B cell (primary cell): ENCODE data around the gene ACTR5. TPM values are rescaled to one million over a fixed set of nuclear protein-coding genes. Genes with fewer than 3 reads are reported as not detected.

Experiments
- ATAC-seq: fragments of 200-7000 bp; cut with Tn5 transposase; one replicate; pipeline ENCODE4 v1.10.0; 2021; ENCODE audit warnings: low read depth, mild to moderate bottlenecking, moderate number of reproducible peaks, moderate library complexity
- CTCF ChIA-PET: fragments of 350-600 bp; sonication (Branson Sonifier 250); formaldehyde crosslinking; loops from one replicate; lab custom pipeline; 2021; ENCODE audit warnings: antibody characterized with exemption, inconsistent platforms; lab: Charles Lee
- POLR2A ChIA-PET: fragments of 350-600 bp; sonication (Branson Sonifier 250); formaldehyde crosslinking; loops from one replicate; lab custom pipeline; 2021; ENCODE audit warnings: antibody characterized with exemption; lab: Charles Lee
- DNase-seq: peaks from one replicate; pipeline ENCODE4 v3.0.0; 2013
- H2AFZ ChIP-seq: 2 replicates; pipeline ENCODE4 v1.6.1; 2012; ENCODE audit warnings: mild to moderate bottlenecking, low read depth, low read length; ENCODE audit not compliant: insufficient read depth, poor library complexity, severe bottlenecking
- H3K27ac ChIP-seq, 2 donors: 1 replicate in 1 of 2; 2 replicates in 1 of 2; pipeline ENCODE4 v1.5.1; 2012 to 2013; ENCODE audit warnings: low read length in 2 of 2, mild to moderate bottlenecking in 2 of 2, moderate library complexity in 1 of 2
- H3K27me3 ChIP-seq, 4 experiments: fragments of 200-600 bp in 1 of 4; sonication (generic) in 1 of 4; replicated peaks in 1 of 4; 1 replicate in 2 of 4; 2 replicates in 2 of 4; pipeline versions ENCODE4 v1.6.1 to v1.7.0; 2013 to 2016; ENCODE audit warnings: low read length in 3 of 4, mild to moderate bottlenecking in 2 of 4, mixed read lengths in 1 of 4, moderate library complexity in 1 of 4; ENCODE audit not compliant: insufficient read depth in 4 of 4, control insufficient read depth in 3 of 4; ENCODE audit errors: control extremely low read depth in 1 of 4
- H3K36me3 ChIP-seq, 2 experiments: replicated peaks in 1 of 2; 1 replicate in 1 of 2; 2 replicates in 1 of 2; pipeline versions ENCODE4 v1.6.1 to v1.7.1; 2013; ENCODE audit warnings: low read length in 1 of 2; ENCODE audit not compliant: insufficient read depth in 2 of 2, control insufficient read depth in 1 of 2; ENCODE audit errors: control extremely low read depth in 1 of 2, extremely low read depth in 1 of 2
- H3K4me1 ChIP-seq, 2 donors: fragments of 200-600 bp in 1 of 2; sonication (generic) in 1 of 2; 1 replicate in 1 of 2; 2 replicates in 1 of 2; pipeline versions ENCODE4 v1.5.1 to v1.6.1; 2013 to 2017; ENCODE audit warnings: low read length in 2 of 2; ENCODE audit not compliant: control insufficient read depth in 2 of 2, insufficient read depth in 2 of 2
- H3K4me2 ChIP-seq: replicated peaks from 2 replicates; pipeline ENCODE3; 2012; ENCODE audit warnings: mild to moderate bottlenecking, low read depth, low read length; ENCODE audit not compliant: poor library complexity, severe bottlenecking
- H3K4me3 ChIP-seq, 5 experiments: fragments of 200-600 bp in 1 of 5; sonication (generic) in 1 of 5; 1 replicate in 3 of 5; 2 replicates in 2 of 5; pipeline versions ENCODE4 v1.5.1 to v1.7.0; 2011 to 2016; ENCODE audit warnings: low read length in 4 of 5, mild to moderate bottlenecking in 4 of 5, low read depth in 2 of 5, control low read depth in 1 of 5, moderate library complexity in 1 of 5; ENCODE audit not compliant: insufficient read depth in 1 of 5; ENCODE audit errors: control extremely low read depth in 1 of 5, extremely low read depth in 1 of 5
- H3K79me2 ChIP-seq: fragments of 200-600 bp; sonication (generic); one replicate; pipeline ENCODE4 v1.6.0; 2016; ENCODE audit warnings: low read length; ENCODE audit not compliant: control insufficient read depth, insufficient read depth
- H3K9ac ChIP-seq: fragments of 200-600 bp; sonication (generic); 2 replicates; pipeline ENCODE4 v1.6.1; 2017; ENCODE audit warnings: mild to moderate bottlenecking, low read length, moderate library complexity
- H3K9me3 ChIP-seq, 3 donors: one replicate each; pipeline versions ENCODE4 v1.6.1 to v1.7.1; 2013; ENCODE audit warnings: low read length in 2 of 3; ENCODE audit not compliant: control insufficient read depth in 2 of 3, insufficient read depth in 1 of 3; ENCODE audit errors: control extremely low read depth in 1 of 3
- H4K20me1 ChIP-seq: 2 replicates; pipeline ENCODE4 v1.6.0; 2012; ENCODE audit warnings: mild to moderate bottlenecking, low read length; ENCODE audit not compliant: insufficient read depth, control insufficient read depth, poor library complexity, severe bottlenecking
- H3K27ac Mint-ChIP-seq: one replicate; pipeline ENCODE4 v1.8.0; 2021; ENCODE audit warnings: mixed read lengths
- H3K27me3 Mint-ChIP-seq: one replicate; pipeline ENCODE4 v1.8.0; 2021; ENCODE audit warnings: mixed read lengths
- H3K4me1 Mint-ChIP-seq: one replicate; pipeline ENCODE4 v1.8.0; 2021; ENCODE audit warnings: mixed read lengths
- H3K4me3 Mint-ChIP-seq: one replicate; pipeline ENCODE4 v1.8.0; 2021; ENCODE audit warnings: mixed read lengths
- H3K9me3 Mint-ChIP-seq: one replicate; pipeline ENCODE4 v1.8.0; 2022; ENCODE audit warnings: mixed read lengths; ENCODE audit not compliant: insufficient read depth
- CTCF ChIP-seq: fragments of 200-600 bp; IDR thresholded peaks from one replicate; pipeline ENCODE4 v1.8.0; 2022; ENCODE audit warnings: antibody characterized with exemption, mild to moderate bottlenecking
- EZH2 ChIP-seq: IDR thresholded peaks from 2 replicates; pipeline ENCODE4 v1.6.1; 2012; ENCODE audit warnings: borderline replicate concordance, low read depth, mild to moderate bottlenecking, moderate library complexity, low read length; ENCODE audit not compliant: insufficient read depth, poor library complexity, severe bottlenecking
- WGBS: methylation state at CpG from one replicate; pipeline ENCODE4 v1.1.5; 2013; ENCODE audit warnings: missing lambda C conversion rate; ENCODE audit not compliant: insufficient coverage; 5-methylcytosine and 5-hydroxymethylcytosine counted together
- intact Hi-C: fragments of 100-400 bp; cut with micrococcal nuclease; formaldehyde crosslinking; loops from one replicate; pipeline ENCODE4 v1.10.0; 2022
- polyA plus RNA-seq: library from polyadenylated mRNA; depleted of rRNA; stranded (reverse); fragments of >200 nt; gene quantifications from 2 replicates; pipeline ENCODE4 v1.2.3, GENCODE V29; 2012
- total RNA-seq, 2 donors: library from RNA; stranded (reverse); fragments of 120-200 nt in 1 of 2; gene quantifications; 1 replicate in 1 of 2; 2 replicates in 1 of 2; pipeline versions ENCODE4 v1.2.3 to v1.2.4, GENCODE V29; 2013 to 2022

The ACTR5 gene
- total and polyA plus RNA-seq, 2 donors (not counting 1 experiment from before 2014, with no cell fraction given) = 15.4 to 18.0 TPM

- intact Hi-C loops = loop anchor here (1.0 to 10.0 kb wide), 8 partner anchors 17 to 1055 kb away; partner anchors contain the start of genes CTNNBL1, DHX35, FAM83D and PPP1R16B
- peak overlapping the region; percentile 97 for H3K4me3 Mint-ChIP-seq
- Histone ChIP-seq H3K79me2 (peaks cover 30% of the 10 kb centered on the region), H3K9ac (peak overlapping the region; percentile 91), H3K27ac (peak overlapping the region; percentile 32 to 91), H3K4me2 (peak overlapping the region; percentile 86), H3K27me3 (peaks cover 0 to 6% (median 3%) of the 10 kb centered on the region in 4 experiments), H4K20me1 (peaks cover 8% of the 10 kb centered on the region), H3K4me1 (peaks cover 13 to 17% of the 10 kb centered on the region in 2 donors), H2AFZ (peak overlapping the region; percentile 98), H3K36me3 (peaks cover 0 to 9% of the 10 kb centered on the region in 2 experiments), H3K4me3 (peak overlapping the region; percentile 18 to 79 (median 52)), H3K9me3 (no peaks in the 10 kb centered on the region)
- no peak for ATAC-seq
- WGBS = 3% methylated on average over 32 of the region's 39 CpGs
- H3K27ac Mint-ChIP-seq = peak overlapping the region; percentile 99
- TF ChIP-seq EZH2 = no peak
- TF ChIP-seq CTCF = no peak
- ChIA-PET POLR2A (interaction anchor here (0.7 to 1.4 kb wide), 5 partner anchors 14 to 127 kb away, joined by 3 to 7 read pairs (median 3); partner anchors contain the start of gene PPP1R16B), CTCF (interaction anchor here (0.7 to 7.9 kb wide), 10 partner anchors 9 to 312 kb away, joined by 3 to 102 read pairs (median 3); partner anchors contain the start of genes DHX35, PPP1R16B and SNHG17)
- no peak for DNase-seq
- peaks cover 8% of the 10 kb centered on the region for H3K27me3 Mint-ChIP-seq
- H3K4me1 Mint-ChIP-seq = peaks cover 22% of the 10 kb centered on the region
- H3K9me3 Mint-ChIP-seq = no peaks in the 10 kb centered on the region
These were observed 664 bp upstream of the ACTR5 start for GRCh38 chr20:38747495-38748096.

- H3K27me3 ChIP-seq = peaks cover 0 to 3% (median under 1%) of the 10 kb centered on the region in 4 experiments
- peak overlapping the region; percentile 86 for H3K4me2 ChIP-seq
- ChIA-PET POLR2A (interaction anchor here (1.4 to 1.5 kb wide), 2 partner anchors 57 to 145 kb away, joined by 7 read pairs; partner anchors contain the start of gene PPP1R16B), CTCF (interaction anchor here (0.6 to 7.9 kb wide), 10 partner anchors 16 to 213 kb away, joined by 3 to 102 read pairs (median 4); partner anchors contain the start of genes DHX35 and PPP1R16B)
- DNase-seq = no peak
- H3K9me3 Mint-ChIP-seq = no peaks in the 10 kb centered on the region
- H3K4me1 ChIP-seq = peaks cover 13 to 17% of the 10 kb centered on the region in 2 donors
- H3K79me2 ChIP-seq = peaks cover 30% of the 10 kb centered on the region
- peaks cover 8% of the 10 kb centered on the region for H4K20me1 ChIP-seq
- H3K9ac ChIP-seq = peak overlapping the region; percentile 91
- WGBS = 0% methylated on average over 5 of the region's 10 CpGs
- H3K36me3 ChIP-seq = peaks cover 0 to 16% of the 10 kb centered on the region in 2 experiments
- TF ChIP-seq EZH2 = no peak
- TF ChIP-seq CTCF = no peak
- H3K27me3 Mint-ChIP-seq = peaks cover 1% of the 10 kb centered on the region
- intact Hi-C loops = loop anchor here (1.0 to 10.0 kb wide), 7 partner anchors 18 to 1057 kb away; partner anchors contain the start of genes CTNNBL1, DHX35, FAM83D and PPP1R16B
- H3K4me3 Mint-ChIP-seq = peak overlapping the region; percentile 93
- H3K4me1 Mint-ChIP-seq = peaks cover 22% of the 10 kb centered on the region
- H3K27ac ChIP-seq = peak overlapping the region; percentile 19 to 91
- no peaks in the 10 kb centered on the region for H3K9me3 ChIP-seq
- peak; percentile 15 for ATAC-seq
- H3K4me3 ChIP-seq = peak overlapping the region; percentile 55 to 82 (median 71)
- peak overlapping the region; percentile 98 for H2AFZ ChIP-seq
- peak overlapping the region; percentile 93 for H3K27ac Mint-ChIP-seq
These were observed 545 bp downstream of the ACTR5 start for GRCh38 chr20:38748861-38749149.
